Mucosa of descending colon (tissue), 3 donors: ENCODE data around the gene PFKL. TPM values are rescaled to one million over a fixed set of nuclear protein-coding genes. Genes with fewer than 3 reads are reported as not detected.

Experiments
- ATAC-seq: fragments of 200-7000 bp; cut with Tn5 transposase; one replicate; pipeline ENCODE4 v1.9.1; 2020; ENCODE audit warnings: mild to moderate bottlenecking, moderate library complexity
- DNase-seq, 3 donors: peaks; one replicate each; pipeline ENCODE4 v3.0.0-alpha.2; 2020
- H3K36me3 ChIP-seq: fragments of 200-600 bp; one replicate; pipeline ENCODE4 v1.8.0; 2021; ENCODE audit warnings: low read depth, mild to moderate bottlenecking
- H3K4me1 ChIP-seq: fragments of 200-600 bp; one replicate; pipeline ENCODE4 v1.8.0; 2021; ENCODE audit warnings: low read depth, mild to moderate bottlenecking
- H3K4me3 ChIP-seq: fragments of 200-600 bp; one replicate; pipeline ENCODE4 v1.8.0; 2021; ENCODE audit warnings: mild to moderate bottlenecking
- H3K9me3 ChIP-seq: fragments of 200-600 bp; one replicate; pipeline ENCODE4 v1.8.0; 2021; ENCODE audit warnings: mild to moderate bottlenecking
- intact Hi-C, 2 donors: fragments of 100-400 bp; cut with DNase I in 1 of 2; cut with micrococcal nuclease in 1 of 2; formaldehyde crosslinking; loops; one replicate each; pipeline versions ENCODE4 v1.11.0 to v1.11.1; 2022; cut with DNase I, micrococcal nuclease
- total RNA-seq, 3 donors: library from RNA; stranded (reverse); fragmentation: NEBNext Ultra II Directional in 2 of 3; extraction: Animal tissue kit (Norgen Biotek cat#: 25700) in 2 of 3; gene quantifications; one replicate each; pipeline versions ENCODE4 v1.2.1 to v1.2.4, GENCODE V29; 2021 to 2023
- TF ChIP-seq, protein P1 (sequence below): fragments of 200-600 bp; IDR thresholded peaks from one replicate; pipeline ENCODE4 v1.8.0; 2022; ENCODE audit warnings: antibody characterized with exemption, mild to moderate bottlenecking
- donor health status: DM: no; HTN: no; CAD: no; lungs with moderate emphysema.
- donor health status: DM: no; HTN: no; CAD: no.
- donor health status: DM: no; HTN: yes; CAD: no.

PFKL gene
- total RNA-seq, 3 donors from 2014 or later = 150 to 299 (median 237) TPM

DNA sequence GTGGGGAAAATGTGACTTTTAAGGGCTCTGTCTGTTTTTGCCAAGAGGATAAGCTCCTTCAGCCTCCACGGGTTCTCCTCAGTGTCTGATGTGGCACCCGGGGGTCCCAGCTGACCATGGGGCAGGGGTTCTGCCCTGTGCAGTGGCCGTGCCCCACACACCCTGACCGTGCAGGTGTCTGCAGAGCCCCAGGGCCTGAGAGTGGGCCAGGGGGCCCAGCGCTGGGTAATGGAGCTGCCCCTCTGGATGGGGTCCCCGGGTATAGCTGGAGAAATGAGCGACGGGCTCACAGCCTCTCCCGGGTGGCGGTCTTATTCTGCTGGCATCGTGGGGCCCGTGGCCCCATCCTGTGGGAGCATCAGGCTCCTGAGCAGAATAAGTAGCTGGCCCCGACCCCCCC is 2.9 kb upstream of the PFKL start:
- ATAC-seq (no peak), DNase-seq (no peak)
- H3K9me3 ChIP-seq = no peaks in the 10 kb centered on the region
- no peaks in the 10 kb centered on the region for H3K36me3 ChIP-seq
- H3K4me3 ChIP-seq = no peak overlapping the region
- H3K4me1 ChIP-seq = peaks cover 10% of the 10 kb centered on the region
- intact Hi-C loops = no loop called here
- TF ChIP-seq, protein P1, sequence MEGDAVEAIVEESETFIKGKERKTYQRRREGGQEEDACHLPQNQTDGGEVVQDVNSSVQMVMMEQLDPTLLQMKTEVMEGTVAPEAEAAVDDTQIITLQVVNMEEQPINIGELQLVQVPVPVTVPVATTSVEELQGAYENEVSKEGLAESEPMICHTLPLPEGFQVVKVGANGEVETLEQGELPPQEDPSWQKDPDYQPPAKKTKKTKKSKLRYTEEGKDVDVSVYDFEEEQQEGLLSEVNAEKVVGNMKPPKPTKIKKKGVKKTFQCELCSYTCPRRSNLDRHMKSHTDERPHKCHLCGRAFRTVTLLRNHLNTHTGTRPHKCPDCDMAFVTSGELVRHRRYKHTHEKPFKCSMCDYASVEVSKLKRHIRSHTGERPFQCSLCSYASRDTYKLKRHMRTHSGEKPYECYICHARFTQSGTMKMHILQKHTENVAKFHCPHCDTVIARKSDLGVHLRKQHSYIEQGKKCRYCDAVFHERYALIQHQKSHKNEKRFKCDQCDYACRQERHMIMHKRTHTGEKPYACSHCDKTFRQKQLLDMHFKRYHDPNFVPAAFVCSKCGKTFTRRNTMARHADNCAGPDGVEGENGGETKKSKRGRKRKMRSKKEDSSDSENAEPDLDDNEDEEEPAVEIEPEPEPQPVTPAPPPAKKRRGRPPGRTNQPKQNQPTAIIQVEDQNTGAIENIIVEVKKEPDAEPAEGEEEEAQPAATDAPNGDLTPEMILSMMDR = no peak

DNA sequence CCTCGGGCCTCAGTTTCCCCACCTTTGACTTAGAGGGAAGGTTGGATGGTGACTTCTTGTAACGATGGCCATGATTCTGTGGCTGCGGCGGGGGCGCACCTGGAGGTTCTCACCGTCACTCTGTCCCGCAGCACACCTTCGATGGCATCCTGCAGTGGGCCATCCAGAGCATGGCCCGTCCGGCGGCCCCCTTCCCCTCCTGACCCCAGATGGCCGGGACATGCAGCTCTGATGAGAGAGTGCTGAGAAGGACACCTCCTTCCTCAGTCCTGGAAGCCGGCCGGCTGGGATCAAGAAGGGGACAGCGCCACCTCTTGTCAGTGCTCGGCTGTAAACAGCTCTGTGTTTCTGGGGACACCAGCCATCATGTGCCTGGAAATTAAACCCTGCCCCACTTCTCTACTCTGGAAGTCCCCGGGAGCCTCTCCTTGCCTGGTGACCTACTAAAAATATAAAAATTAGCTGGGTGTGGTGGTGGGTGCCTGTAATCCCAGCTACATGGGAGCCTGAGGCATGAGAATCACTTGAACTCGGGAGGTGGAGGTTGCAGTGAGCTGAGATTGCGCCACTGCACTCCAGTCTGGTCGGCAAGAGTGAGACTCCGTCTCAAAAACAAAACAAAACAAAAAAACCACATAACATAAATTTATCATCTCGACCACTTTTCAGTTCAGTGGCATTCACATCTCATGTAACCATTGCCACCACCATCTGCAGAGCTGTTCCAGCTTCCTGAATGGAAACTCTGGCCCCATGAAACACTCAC is 2.1 kb upstream of the PFKL start:
- H3K9me3 ChIP-seq = no peaks in the 10 kb centered on the region
- DNase-seq (peak; percentile 84 to 94 (median 94)), ATAC-seq (peak; percentile 48)
- H3K36me3 ChIP-seq = no peaks in the 10 kb centered on the region
- H3K4me3 ChIP-seq = no peak overlapping the region
- intact Hi-C loops = no loop called here
- peaks cover 18% of the 10 kb centered on the region for H3K4me1 ChIP-seq
- TF ChIP-seq, protein P1 = peak; percentile 60

DNA sequence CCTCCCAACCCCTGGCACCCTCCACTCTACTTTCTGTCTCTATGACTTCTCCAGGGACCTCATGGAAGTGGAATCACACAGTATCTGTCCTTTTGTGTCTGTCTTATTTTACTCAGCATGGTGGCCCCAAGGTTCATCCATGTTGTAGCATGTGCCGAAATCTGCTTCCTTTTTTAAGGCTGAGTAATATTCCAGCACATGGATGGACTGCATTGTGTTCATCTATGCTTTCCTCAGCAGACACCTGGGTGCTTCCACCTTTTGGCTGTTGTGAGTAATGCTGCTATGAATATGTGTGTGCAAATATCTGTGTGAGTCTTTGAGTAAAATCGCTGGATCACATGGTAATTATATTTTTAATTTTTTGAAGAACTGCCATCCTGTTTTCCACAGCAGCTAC is 1.6 kb upstream of the PFKL start:
- H3K4me3 ChIP-seq = no peak overlapping the region
- ATAC-seq (no peak), DNase-seq (no peak)
- H3K36me3 ChIP-seq = no peaks in the 10 kb centered on the region
- intact Hi-C loops = no loop called here
- no peaks in the 10 kb centered on the region for H3K9me3 ChIP-seq
- TF ChIP-seq, protein P1 = no peak
- peaks cover 24% of the 10 kb centered on the region for H3K4me1 ChIP-seq

DNA sequence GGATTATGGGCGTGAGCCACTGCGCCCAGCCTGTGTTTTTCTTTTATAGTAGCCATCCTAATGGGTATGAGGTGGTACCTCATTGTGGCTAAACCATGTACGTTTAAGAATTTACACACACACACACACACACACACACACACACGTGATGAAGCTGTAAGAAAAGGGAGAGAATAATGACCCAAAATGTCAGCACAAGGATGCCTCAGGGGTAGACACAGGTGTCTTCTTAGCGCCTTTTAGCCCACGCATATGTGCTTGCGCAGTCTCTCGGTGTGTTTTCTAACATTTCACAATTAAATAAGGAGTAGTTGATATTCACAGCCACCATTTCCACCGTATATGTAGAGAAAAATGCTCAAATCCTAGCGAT is 782 bp upstream of the PFKL start:
- H3K9me3 ChIP-seq = no peaks in the 10 kb centered on the region
- DNase-seq (peak in 1 of 3 donors; percentile 36), ATAC-seq (no peak)
- TF ChIP-seq, protein P1 = no peak
- no peak overlapping the region for H3K4me3 ChIP-seq
- intact Hi-C loops = no loop called here
- H3K36me3 ChIP-seq = no peaks in the 10 kb centered on the region
- peaks cover 32% of the 10 kb centered on the region for H3K4me1 ChIP-seq

DNA sequence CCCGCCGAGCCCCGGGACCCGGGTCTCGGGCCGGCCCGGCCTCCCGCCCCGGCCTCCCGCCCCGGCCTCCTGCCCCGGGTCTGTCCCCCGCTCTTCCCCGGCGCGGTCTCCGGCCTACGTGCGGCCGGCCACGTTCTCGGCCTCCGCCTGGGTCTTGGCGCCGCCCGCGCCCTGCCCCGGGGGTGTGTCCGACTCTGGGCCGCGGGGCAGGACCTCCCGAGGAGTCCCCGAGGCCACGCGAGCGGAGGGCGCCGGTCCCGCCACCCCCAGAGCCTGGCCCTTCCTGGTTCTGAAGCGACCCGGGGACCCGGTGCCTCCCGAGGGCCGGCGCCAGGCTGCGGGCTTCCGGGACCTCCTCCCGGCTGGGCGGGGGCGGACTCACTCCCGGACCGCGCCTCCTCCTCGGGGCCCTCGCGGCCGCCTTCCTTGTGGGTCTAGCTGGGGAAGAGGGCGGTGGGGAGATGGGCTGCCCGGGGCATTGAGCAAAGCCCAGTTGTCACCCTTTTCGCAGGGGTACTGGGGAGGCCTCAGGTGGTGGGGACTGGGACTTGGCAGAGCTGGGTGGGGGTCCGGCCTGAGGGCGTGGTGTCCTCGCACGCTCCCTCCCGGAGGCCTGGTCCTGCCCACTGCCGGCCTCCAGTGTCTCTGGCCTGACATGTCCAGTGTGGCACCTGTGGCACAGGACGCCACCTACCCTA is 558 bp downstream of the PFKL start:
- ATAC-seq = peak; percentile 58
- intact Hi-C loops = no loop called here

More for the DNA sequence above, 558 bp downstream of the PFKL start:
- peak overlapping the region; percentile 85 for H3K4me3 ChIP-seq
- no peaks in the 10 kb centered on the region for H3K36me3 ChIP-seq
- peaks cover 40% of the 10 kb centered on the region for H3K4me1 ChIP-seq
- DNase-seq = peak; percentile 84 to 90 (median 90)
- TF ChIP-seq, protein P1 = no peak
- H3K9me3 ChIP-seq = no peaks in the 10 kb centered on the region
